Stimulated activated CD8-positive, alpha-beta memory T cell treated with anti-CD3 and anti-CD28 coated beads, Interleukin-15, amount 100 ng/mL, for 1 hour (primary cell): ENCODE results near the gene DGKQ.

Source experiments
- DNase-seq: peaks from one replicate; pipeline ENCODE4 v3.0.0-alpha.2; 2020; ENCODE audit warnings: low read depth

DGKQ gene

DNA sequence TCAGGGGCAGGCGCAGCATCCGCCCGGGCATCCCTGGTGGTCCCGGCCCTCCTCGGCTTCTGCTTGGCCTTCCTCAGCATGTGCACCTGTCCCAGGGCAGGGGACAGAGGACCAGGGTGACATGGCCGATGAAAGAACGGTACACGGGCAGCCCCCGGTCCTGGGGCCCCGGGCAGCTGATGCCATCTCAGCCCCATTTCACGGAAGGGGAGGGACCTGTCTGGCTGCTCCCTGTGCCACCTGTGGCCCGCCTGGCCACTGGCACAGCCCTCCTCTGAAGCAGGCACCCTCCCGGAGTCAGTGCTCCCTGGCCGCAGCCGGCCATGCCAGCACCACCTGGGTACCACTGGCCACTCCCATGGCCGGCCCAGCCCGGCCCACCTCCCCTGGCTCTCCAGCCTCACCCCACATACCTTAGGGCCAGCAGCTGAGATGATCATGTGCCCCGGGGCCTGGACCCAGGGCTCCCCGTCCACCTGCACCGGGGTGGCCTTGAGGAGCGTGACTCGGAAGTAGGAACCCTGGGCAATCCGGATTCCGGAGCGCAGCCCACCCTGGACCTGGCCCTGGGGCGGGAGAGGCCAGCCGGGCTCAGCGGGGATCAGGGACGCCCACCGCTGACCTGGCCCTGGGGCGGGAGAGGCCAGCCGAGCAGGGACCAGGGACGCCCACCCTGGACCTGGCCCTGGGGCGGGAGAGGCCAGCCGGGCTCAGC is 12.6 kb downstream of the DGKQ start:
- no peak for DNase-seq

DNA sequence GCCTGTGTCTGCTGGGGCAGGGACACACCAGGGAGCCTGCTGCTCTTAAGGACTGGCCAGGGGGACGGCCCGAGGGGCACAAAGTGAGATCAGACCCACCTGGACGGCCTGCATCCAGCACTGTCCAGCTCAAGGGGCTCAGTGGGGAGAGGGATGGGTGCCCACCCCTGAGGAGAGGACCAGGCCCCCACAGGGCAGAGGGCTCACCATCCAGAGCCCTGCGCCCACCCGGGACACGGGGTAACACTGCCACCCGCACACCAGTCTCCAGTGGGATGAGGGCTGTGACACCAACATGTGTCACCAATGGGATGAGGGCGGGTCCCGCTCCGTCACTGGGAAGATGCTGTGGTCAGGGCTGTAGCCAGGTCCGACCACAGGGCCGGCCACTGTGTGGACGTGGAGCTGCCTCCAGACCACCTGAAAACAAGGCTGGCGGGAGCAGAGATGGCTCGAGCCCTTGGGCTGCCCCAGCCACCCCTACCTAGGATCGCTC is 13.2 kb downstream of the DGKQ start:
- no peak for DNase-seq

DNA sequence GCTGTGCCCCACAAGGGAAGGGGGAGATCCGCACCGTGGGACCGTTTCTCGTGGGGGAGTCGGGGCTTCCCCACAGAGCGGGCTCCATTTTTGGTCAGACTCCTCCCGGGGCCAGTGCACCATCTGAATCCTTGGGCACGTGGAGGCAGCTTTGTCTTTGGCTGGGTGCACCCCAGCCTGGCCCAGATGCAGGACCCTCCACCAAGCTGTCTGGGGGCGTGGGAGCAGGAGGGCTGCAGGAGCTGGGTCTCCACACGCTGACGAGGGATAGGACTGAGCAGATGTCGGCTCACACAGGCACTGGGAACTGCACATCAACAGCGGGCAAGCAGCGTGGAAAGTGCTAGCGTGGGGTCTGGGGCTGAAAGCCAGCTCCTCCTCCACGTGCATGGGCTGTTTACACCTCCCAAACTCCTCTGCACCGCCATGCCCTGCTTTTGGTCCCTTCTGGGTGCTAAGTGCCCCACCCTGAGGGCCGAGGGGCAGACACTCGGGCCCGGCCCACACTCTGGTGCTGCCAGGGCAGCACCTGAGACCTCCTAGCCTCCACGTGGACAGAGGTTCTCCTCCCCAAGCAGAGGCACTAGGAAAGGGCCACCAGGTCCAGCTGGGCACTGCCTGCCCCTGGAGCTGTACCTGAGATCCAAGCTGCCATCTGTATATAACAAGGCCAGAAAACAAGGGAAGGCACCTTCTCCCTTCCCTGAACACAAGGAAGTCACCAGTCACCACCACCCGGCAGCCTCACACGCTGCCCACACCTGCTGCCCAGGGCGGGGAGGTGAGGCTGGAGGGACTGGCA is 13.8 kb downstream of the DGKQ start:
- DNase-seq: no peak

DNA sequence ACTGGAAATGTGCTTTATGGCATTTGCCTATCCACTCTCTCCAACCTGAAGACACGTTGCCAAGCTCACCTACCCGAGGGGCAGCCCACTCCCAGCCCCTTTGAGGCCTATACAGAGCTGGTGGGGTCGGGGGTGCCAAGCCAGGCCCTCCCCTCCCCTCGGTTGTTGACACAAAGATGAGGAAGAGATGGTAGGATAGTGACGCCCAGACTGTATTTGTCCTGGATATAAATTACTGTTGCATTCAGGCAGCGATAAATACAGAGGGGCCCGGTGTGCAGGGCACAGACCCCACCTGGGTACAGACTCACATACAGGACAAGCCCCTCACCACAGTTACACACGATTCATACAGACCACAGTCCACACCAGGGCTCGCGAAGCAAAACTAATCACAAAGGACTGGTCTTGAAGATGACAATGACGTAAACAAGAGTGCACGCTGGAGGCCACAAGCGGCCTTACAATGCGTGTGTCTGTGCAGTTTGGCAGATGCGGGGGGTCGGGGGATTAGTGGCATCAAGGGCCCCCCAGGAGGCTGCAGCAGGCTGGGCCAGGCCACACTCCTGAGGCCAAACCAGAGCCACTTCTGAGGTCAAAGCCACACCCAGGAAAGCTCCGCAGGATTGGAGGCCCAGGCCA is 14.6 kb downstream of the DGKQ start:
- no peak for DNase-seq

DNA sequence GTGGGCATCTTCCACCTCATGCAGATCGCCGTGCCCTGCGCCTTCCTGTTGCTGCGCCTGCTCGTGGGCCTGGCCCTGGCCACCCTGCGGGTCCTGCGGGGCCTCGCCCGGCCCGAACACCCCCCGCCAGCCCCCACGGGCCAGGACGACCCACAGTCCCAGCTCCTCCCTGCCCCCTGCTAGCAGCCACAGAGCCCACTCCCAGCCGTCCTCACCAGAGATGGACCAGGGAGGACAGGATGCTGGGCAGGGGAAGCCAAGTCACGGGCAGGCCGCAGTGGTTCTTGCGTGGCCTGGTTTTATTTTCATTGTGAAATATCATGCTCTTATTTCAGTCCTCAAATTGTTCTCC is 15.1 kb downstream of the DGKQ start:
- no peak for DNase-seq

DNA sequence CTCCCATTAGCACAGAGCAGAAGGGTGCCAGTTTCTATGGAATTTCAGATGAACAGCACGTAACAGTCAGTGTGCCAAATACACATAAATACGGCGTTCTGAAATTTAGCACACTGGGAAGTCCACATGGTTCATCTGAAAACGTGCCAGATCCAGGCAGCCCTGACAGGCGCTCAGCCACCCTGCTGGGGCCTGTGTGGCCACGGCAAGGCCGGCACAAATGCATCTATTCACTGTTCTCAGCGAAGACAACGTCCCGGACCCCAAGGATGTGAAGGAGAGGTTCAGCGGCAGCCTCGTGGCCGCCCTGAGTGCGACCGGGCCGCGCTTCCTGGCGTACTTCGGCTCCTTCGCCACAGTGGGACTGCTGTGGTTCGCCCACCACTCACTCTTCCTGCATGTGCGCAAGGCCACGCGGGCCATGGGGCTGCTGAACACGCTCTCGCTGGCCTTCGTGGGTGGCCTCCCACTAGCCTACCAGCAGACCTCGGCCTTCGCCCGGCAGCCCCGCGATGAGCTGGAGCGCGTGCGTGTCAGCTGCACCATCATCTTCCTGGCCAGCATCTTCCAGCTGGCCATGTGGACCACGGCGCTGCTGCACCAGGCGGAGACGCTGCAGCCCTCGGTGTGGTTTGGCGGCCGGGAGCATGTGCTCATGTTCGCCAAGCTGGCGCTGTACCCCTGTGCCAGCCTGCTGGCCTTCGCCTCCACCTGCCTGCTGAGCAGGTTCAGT is 15.6 kb downstream of the DGKQ start:
- no peak for DNase-seq

DNA sequence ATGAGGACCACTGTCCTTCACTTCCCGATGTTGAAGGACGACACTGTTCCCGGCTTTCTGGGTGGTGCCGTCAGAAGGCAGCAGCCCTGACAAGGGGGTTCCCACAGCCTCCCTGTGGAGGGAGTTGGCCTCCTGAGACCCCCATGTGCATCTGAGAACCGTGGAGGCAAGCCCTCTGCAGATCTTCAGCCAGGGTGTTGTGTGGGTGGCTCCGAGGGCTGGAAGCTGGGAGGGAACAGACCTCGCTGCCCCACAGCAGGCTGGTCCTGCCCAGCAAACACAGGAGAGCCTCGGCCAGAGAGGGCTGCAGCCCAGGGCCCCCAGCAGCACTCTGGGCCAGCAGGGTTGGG is 16.2 kb downstream of the DGKQ start:
- no peak for DNase-seq

DNA sequence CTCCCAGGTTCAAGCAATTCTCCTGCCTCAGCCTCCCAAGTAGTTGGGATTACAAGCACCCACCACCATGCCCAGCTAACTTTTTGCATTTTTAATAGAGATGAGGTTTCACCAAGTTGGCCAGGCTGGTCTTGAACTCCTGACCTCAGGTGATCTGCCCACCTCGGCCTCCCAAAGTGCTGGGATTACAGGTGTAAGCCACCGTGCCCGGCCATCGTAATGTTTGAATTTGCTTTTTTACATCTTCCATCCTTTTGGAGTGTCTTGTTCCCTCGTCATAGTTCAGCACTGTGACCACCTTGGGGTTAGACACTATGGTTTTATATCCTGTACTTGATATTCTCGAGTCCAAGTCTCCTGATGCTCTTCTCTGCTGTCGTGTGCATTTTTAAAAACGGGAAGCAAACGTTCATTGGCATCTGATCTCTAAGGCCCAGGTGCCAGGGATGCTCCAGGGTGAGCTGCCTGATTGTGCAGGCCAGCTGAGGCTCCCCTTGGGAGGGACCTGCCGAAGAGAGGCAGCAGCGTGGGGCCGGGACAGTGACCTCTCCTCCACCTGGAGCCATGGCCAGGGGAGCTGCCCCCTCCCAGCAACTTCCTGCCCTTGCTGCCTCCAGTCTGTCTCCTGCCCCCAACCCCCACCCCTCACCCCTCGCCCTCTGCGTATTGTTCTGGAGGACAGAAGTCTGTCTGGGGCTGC is 16.7 kb downstream of the DGKQ start:
- DNase-seq: no peak

DNA sequence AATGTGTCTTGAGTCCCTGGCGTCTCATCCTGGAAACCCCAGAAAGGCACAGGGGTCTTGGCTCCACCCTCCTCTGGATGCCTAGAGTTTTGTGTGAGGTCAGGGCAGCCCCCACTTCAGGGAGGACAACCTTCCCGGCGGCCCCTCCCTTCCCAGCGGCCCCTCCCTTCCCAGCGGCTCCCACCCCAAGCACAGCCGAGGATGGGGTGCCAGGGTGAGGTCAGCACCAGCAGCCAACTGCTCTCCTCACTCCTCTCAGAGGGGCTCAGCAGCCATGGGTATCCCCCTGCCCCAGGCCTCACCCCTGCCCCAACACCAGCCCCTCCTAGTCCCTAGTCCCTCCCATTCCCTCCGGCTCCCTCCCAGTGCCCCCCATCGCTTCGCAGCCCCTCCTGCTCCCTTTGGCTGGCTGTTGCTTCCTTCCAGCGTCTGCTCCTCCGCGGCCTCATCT is 17.4 kb downstream of the DGKQ start:
- no peak for DNase-seq

DNA sequence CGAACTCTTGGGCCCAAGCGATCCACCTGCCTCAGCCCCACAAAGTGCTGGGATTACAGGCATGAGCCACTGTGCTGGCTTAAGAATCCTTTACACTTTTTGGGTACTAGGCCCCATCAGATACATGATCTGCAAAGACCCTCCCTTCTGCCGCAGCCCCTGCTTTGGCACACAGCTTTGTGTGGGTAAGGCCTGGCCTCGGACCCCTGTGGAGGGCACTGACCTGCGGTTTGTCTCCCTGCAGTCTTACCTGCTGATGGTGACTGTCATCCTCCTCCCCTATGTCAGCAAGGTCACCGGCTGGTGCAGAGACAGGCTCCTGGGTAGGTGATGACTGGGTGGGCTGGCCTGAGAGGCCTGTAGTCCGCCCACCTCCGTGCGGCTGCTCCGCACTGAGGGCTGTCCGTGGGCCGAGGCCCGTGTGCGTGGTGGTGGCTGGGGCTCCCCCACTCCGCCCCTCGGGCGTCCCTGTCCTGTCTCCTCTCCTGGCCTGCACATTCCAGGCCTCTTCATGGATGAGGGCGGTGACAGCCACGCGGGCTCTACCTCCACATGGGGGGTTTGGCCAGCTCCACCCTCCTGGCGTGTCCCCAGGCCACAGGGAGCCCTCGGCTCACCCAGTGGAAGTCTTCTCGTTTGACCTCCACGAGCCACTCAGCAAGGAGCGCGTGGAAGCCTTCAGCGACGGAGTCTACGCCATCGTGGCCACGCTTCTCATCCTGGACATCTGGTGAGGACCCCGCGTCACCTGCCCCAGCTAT is 18.0 kb downstream of the DGKQ start:
- DNase-seq: no peak

DNA sequence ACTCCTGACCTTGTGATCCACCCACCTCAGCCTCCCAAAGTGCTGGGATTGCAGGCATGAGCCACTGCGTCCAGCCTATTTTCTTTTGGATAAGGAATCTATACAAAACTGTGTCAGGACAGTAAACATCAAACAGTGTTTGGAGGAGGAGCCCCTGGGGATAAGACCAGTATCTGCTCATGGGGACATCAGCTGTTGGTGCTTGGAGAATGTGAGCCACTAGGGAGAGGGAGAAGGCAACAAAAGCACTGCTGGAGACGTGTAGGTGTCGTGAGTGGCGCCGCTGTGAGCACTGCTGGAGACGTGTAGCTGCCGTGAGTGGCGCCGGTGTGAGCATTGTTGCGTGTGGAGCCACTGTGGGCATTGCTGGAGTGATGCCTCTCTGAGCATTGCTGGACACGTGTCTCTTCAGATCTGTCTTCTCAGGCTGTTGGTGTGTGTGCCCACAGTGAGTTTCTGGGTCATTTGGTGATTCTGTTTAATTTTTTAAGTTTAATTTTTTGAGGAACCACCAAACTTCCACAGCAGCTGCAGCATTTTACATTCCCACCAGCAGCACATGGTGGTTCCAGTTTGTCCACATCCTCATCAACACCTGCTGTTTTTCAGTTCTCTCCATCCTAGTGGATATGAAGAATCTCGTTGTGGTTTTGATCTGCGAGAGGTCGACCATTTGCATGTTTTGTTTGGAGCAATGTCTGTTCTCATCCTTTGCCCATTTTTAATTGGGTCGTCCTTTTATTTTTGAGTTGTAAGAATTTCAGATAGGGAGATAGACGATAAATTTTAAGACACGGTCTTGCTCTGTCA is 19.0 kb downstream of the DGKQ start:
- DNase-seq: no peak

DNA sequence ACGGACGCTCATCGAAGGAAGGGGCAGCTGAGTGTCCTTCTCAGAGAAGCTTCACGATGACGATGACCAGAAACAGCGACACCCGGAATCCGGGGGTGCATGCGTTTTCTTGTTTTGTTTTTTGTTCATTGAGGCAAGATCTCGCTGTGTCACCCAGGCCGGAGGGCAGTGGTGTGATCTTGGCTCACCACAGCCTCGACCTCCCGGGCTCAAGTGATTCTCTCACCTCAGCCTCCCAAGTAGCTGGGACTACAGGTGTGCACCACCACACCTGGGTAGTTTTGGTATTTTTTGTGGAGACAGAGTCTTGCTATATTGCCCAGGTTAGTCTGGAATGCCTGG is 19.8 kb downstream of the DGKQ start:
- DNase-seq: no peak

DNA sequence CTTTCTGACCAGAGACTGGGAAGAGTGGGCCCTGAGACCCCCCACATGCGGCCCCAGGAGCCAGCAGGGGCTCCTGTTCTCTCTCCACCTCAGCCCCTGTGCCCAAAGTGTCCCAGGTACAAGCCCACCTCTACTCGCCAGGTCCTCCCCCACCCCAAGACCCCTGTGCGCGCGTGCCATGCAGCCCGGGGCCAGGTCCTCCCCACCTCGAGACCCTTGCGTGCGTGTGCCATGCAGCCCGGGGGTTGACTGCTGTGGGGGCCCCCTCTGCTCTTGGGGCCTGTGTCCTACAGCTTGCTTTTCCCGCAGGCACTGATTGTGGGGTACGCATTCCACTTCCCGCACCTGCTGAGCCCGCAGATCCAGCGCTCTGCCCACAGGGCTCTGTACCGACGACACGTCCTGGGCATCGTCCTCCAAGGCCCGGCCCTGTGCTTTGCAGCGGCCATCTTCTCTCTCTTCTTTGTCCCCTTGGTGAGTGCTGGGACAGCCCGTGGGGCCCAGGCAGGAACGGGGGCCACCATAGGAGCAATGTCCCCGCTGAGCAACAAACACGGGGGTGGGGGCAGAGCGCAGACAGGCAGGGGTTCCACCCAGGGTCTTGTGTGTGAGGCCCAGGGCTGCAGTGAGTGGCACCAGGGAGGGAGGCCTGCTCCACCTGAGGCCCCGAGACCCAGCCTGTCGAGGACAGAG is 20.3 kb downstream of the DGKQ start:
- DNase-seq: no peak

DNA sequence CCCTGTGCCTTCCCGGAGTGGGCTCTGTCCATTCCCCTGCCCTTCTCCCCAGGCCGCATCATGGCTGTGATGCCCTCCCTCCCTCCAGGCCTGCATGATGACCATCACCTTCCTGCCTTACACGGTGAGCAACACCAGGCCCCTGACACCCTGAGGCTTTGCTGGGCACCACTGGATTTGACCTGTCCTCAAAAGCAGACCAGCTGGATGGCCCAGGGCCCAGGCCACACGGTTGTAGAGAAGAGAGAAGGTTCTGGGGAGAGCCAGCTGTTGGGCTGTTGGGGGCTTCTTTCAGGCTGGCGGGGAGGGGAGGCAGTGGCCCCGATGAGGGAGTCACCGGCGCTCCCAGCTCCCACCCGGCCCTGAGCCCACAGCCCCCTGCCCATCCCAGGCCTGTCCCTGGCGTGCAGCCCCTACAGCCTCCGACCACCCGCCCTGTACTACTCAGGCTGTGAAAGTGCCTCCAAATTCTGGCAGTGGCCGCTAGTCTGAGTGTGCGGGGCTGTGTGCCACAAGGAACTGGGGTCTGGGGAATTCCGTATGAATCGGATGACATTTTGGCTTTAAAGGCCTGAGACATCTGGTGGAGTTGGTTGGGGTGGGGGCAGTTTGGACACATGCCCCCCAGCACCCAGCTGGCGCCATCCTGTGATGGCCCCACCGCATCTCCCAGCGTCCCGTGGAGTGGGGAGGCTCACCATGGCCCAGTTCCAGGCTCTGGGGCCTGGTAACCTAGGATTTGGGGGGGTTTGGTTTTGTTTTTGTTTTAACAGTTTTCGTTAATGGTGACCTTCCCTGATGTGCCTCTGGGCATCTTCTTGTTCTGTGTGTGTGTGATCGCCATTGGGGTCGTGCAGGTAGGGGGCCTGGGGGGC is 21.5 kb downstream of the DGKQ start:
- no peak for DNase-seq

DNA sequence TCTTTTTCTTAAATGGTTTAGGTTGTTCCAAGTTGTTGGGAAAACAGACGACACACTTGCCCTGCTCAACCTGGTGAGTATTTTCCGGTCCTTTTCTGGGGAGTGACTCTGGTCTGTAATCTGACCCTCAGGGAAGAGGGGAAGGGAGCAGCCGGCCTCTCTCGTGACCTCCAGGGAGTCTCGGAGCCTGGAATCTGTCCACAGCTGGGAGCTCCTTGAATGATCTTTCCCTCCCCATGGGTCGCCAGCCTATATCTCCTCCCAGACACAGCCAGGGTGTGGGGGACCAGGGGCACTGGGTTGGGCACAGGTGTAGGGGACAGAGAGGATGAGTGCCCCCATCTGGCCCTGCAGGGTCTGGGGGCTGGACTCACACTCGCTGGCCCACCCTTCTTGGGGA is 22.2 kb downstream of the DGKQ start:
- no peak for DNase-seq

DNA sequence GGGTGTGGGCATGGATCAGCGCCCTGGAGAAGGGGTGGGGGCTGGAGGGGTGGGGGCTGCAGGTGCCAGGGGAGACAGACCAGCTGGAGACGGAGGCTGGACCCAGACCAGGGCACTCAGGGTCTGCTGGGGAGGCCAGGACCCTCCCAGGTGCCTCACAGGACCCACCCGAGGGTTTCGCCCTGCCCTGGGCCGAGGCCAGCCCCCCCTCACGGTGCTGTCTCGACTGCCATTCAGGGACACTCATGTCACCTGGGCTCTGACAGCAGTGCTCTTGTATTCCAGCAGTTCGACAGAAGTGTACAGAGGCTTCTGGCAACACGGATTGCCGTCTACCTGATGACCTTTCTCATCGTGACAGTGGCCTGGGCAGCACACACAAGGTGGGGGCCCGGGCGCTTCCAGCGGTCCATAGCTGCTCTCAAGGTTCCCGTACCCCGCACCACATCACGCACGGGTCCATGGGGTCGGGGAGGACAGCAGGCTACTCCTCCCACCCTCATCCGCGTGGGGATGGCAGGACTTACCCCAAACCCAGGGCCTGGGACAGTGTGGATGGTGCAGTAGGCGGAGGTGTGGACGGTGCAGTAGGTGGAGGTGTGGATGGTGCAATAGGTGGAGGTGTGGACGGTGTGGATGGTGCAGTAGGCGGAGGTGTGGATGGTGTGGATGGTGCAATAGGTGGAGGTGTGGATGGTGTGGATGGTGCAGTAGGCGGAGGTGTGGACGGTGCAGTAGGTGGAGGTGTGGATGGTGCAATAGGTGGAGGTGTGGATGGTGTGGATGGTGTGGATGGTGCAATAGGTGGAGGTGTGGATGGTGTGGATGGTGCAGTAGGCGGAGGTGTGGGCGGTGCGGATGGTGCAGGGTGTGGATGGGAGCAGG is 23.0 kb downstream of the DGKQ start:
- DNase-seq: no peak

DNA sequence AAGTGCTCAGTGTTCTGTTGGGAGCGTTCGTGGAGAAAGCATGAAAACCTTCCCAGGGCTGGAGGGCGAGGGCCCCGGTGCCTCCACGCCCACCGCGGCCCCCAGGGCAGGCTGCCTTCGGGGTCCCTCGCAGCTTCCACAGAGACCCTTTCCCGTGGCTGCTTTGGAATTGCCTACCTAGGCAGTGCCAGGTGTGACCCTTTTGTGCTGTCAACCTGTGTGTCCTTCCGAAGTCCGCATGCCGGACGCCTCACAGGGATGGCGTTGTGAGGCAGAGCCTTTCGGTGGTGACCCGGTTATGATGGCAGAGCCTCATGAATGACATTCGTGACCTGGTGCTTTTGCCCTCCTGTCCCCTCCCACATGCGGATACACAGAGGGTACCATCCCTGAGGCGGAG is 23.7 kb downstream of the DGKQ start:
- no peak for DNase-seq

DNA sequence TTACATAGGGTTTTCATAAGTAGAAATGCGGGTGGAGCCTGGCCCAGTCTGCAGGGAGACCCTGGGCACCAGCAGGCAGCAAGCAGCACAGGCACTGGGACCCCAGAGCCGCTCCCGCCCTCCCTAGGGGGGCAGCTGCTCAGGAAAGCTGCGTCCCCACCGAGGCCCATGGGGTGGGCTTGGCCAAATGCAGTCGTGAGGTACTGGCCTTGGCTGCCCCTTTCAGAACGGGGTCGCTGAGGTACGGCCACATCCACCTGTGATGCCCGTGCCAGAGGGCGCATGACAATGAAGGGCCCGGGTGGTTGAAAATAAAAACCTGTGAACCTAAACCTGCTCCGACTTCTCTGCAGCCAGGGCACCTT is 24.5 kb downstream of the DGKQ start:
- no peak for DNase-seq
